PC-9 (cell line): ENCODE results near the gene MRC2. TPM values are rescaled to one million over a fixed set of nuclear protein-coding genes. Genes with fewer than 3 reads are reported as not detected.

Experiments
- BruUV-seq: library from RNA; stranded (reverse); fragments of 400-500 nt; replicated peaks from 2 replicates; lab custom pipeline; 2021; lab: Mats Ljungman, UMichigan
- CTCF ChIA-PET: fragments of 300-600 bp; sonication (Branson Sonifier 250); formaldehyde crosslinking; loops from one replicate; lab custom pipeline; 2022; ENCODE audit warnings: antibody characterized with exemption; lab: Charles Lee
- POLR2A ChIA-PET: fragments of 300-600 bp; sonication (Branson Sonifier 250); formaldehyde crosslinking; loops from one replicate; lab custom pipeline; 2022; ENCODE audit warnings: antibody characterized with exemption; ENCODE audit not compliant: unreplicated experiment; lab: Charles Lee
- DNase-seq, 2 experiments: peaks; one replicate each; pipeline versions ENCODE4 v3.0.0 to v3.0.0-alpha.2; 2015 to 2022; ENCODE audit warnings: mixed read lengths in 1 of 2
- H2AFZ ChIP-seq: fragments of 200-600 bp; sonication (generic); 2 replicates; pipeline ENCODE4 v1.8.1; 2017; ENCODE audit warnings: antibody characterized with exemption
- H3F3A ChIP-seq: fragments of 200-600 bp; sonication (generic); 2 replicates; pipeline ENCODE4 v1.8.1; 2017; ENCODE audit warnings: antibody characterized with exemption, mild to moderate bottlenecking, low read depth; ENCODE audit not compliant: insufficient read depth
- H3K27ac ChIP-seq: fragments of 200-600 bp; sonication (generic); 2 replicates; pipeline ENCODE4 v1.6.1; 2016; ENCODE audit warnings: mixed run types
- H3K27me3 ChIP-seq: fragments of 200-600 bp; sonication (generic); 2 replicates; pipeline ENCODE4 v1.6.1; 2016; ENCODE audit warnings: low read depth, mixed run types; ENCODE audit not compliant: insufficient read depth
- H3K36me3 ChIP-seq: fragments of 200-600 bp; sonication (generic); 2 replicates; pipeline ENCODE4 v1.6.1; 2016; ENCODE audit warnings: low read depth, mixed run types
- H3K4me1 ChIP-seq: fragments of 200-600 bp; sonication (generic); replicated peaks from 2 replicates; pipeline ENCODE4 v1.6.1; 2016; ENCODE audit warnings: mixed run types; ENCODE audit not compliant: insufficient read depth
- H3K4me2 ChIP-seq: fragments of 200-600 bp; sonication (generic); 2 replicates; pipeline ENCODE4 v1.6.1; 2017; ENCODE audit warnings: mixed run types
- H3K4me3 ChIP-seq: fragments of 200-600 bp; sonication (generic); 2 replicates; pipeline ENCODE4 v1.6.1; 2016; ENCODE audit warnings: mixed run types
- H3K79me2 ChIP-seq: fragments of 200-600 bp; sonication (generic); 2 replicates; pipeline ENCODE4 v1.6.1; 2017; ENCODE audit warnings: low read depth, mixed run types
- H3K9me2 ChIP-seq: fragments of 200-600 bp; sonication (generic); 2 replicates; pipeline ENCODE4 v1.8.1; 2017; ENCODE audit warnings: mild to moderate bottlenecking; ENCODE audit not compliant: insufficient read depth
- H3K9me3 ChIP-seq: fragments of 200-600 bp; sonication (generic); 2 replicates; pipeline ENCODE4 v1.8.1; 2016; ENCODE audit warnings: low read depth; ENCODE audit not compliant: insufficient read depth
- H4K20me1 ChIP-seq: fragments of 200-600 bp; sonication (generic); 2 replicates; pipeline ENCODE4 v1.8.1; 2017; ENCODE audit not compliant: insufficient read depth
- EZH2 ChIP-seq: fragments of 200-600 bp; sonication (generic); IDR thresholded peaks from 2 replicates; pipeline ENCODE4 v1.8.0; 2017; ENCODE audit warnings: antibody characterized with exemption, low read depth
- intact Hi-C: fragments of 100-400 bp; cut with micrococcal nuclease; formaldehyde crosslinking; loops from one replicate; pipeline ENCODE4 v1.10.0; 2022; ENCODE audit not compliant: unreplicated experiment
- total RNA-seq: library from RNA; stranded (reverse); gene quantifications from 2 replicates; pipeline ENCODE4 v1.2.3, GENCODE V29; 2021
- TF ChIP-seq, protein P1 (sequence below): fragments of 200-600 bp; sonication (generic); conservative IDR thresholded peaks from 2 replicates; pipeline ENCODE4 v1.6.1; 2017; ENCODE audit warnings: mixed run types, antibody characterized with exemption, mild to moderate bottlenecking, moderate library complexity

MRC2 gene
- total RNA-seq, 1 experiment from 2014 or later = 1.0 TPM

DNA sequence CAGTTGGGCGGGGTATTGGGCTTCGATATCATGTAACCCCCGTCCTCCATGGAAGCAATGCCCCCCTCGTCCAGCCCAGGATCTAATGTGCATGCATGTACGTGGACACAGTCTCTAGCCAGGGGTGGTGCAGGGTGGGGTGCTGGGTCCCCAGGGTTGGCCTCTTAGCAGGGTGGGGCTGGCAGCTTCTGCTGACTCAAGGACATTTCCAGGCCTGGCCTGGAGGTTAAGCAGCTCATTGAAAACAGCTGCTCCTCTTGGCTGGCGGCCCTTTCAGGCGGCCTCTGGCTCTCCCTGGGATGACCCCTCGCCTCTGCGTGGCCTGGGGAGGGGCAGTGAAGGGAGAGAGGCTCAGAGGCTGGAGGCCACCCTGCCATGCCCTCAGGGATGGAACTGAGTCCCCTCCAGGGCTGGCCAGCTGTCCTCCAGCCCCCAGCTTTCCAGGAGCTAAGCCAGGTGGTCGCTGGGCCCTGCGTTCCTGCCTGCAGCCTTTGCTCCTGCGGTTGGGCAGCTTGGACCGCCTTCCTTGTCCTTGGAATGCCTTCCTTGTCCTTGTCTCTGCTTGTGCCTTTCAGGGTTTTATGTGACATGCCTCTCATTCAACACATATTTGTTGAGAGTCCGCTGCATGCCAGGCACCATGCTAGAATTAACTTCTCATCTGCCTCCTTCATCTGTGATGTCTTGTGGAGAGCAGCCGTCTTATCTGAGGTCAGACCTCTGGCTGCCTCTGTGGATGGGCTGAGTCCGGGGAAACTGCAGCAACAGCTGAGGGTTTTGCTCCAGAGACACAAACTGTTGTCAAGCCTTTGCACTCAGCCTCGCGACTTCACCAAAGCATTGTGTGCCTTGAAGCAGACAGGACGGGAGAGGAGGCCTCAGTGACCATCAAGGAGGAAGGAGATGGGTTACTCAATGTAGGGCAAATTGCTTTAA is 26.6 kb downstream of the MRC2 start:
- TF ChIP-seq, protein P1, sequence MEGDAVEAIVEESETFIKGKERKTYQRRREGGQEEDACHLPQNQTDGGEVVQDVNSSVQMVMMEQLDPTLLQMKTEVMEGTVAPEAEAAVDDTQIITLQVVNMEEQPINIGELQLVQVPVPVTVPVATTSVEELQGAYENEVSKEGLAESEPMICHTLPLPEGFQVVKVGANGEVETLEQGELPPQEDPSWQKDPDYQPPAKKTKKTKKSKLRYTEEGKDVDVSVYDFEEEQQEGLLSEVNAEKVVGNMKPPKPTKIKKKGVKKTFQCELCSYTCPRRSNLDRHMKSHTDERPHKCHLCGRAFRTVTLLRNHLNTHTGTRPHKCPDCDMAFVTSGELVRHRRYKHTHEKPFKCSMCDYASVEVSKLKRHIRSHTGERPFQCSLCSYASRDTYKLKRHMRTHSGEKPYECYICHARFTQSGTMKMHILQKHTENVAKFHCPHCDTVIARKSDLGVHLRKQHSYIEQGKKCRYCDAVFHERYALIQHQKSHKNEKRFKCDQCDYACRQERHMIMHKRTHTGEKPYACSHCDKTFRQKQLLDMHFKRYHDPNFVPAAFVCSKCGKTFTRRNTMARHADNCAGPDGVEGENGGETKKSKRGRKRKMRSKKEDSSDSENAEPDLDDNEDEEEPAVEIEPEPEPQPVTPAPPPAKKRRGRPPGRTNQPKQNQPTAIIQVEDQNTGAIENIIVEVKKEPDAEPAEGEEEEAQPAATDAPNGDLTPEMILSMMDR = no peak
- no peak for TF ChIP-seq EZH2
- peaks cover 9% of the 10 kb centered on the region; the same call in 1 of the 2 replicates for H3K4me1 ChIP-seq
- H3K27me3 ChIP-seq = no peaks in the 10 kb centered on the region; the same call in 1 of the 2 replicates
- no peaks in the 10 kb centered on the region for H3K9me3 ChIP-seq
- H3K4me3 ChIP-seq = no peak overlapping the region
- H3K27ac ChIP-seq = no peak overlapping the region
- H3K79me2 ChIP-seq = no peaks in the 10 kb centered on the region
- no peaks in the 10 kb centered on the region for H3K9me2 ChIP-seq
- H2AFZ ChIP-seq = no peak overlapping the region
- H4K20me1 ChIP-seq = no peaks in the 10 kb centered on the region
- H3K4me2 ChIP-seq = no peak overlapping the region
- no peaks in the 10 kb centered on the region for H3K36me3 ChIP-seq
- ChIA-PET CTCF (interaction anchor here (0.6 kb wide), 1 partner anchor 694 kb away, joined by 3 read pairs; no protein-coding TSS in a partner anchor), POLR2A (no interaction called here)
- no TSS peak for BruUV-seq
- DNase-seq = no peak
- intact Hi-C loops = no loop called here
- no peaks in the 10 kb centered on the region for H3F3A ChIP-seq

DNA sequence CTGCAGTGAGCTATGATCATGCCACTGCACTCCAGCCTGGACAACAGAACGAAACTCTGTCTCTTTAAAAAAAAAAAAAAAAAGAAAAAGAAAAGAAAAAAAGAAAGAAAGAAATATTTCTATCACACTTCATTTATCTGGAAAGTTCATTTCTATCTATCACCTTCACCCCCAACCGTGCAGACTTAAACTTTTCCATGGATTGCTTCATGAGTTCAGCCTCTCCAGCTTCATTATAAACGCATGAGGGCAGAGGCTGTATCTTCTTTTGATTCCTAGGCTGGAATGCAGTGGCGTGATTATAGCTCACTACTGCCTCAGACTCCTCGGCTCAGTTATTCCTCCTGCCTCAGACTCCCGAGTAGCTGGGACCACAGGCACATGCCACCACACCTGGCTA is 28.2 kb downstream of the MRC2 start:
- POLR2A ChIA-PET = no interaction called here
- TF ChIP-seq, protein P1 = no peak
- TF ChIP-seq EZH2 = no peak
- no peaks in the 10 kb centered on the region for H3F3A ChIP-seq
- peaks cover 9% of the 10 kb centered on the region; the same call in 1 of the 2 replicates for H3K4me1 ChIP-seq
- no peaks in the 10 kb centered on the region for H3K79me2 ChIP-seq
- DNase-seq = no peak
- no TSS peak for BruUV-seq
- no peaks in the 10 kb centered on the region for H4K20me1 ChIP-seq
- H2AFZ ChIP-seq = no peak overlapping the region
- no peak overlapping the region for H3K4me3 ChIP-seq
- intact Hi-C loops = no loop called here
- no peak overlapping the region for H3K4me2 ChIP-seq
- no peaks in the 10 kb centered on the region for H3K36me3 ChIP-seq
- no peak overlapping the region for H3K27ac ChIP-seq
- CTCF ChIA-PET = no interaction called here
- H3K9me3 ChIP-seq = no peaks in the 10 kb centered on the region
- H3K27me3 ChIP-seq = no peaks in the 10 kb centered on the region; the same call in 1 of the 2 replicates
- no peaks in the 10 kb centered on the region for H3K9me2 ChIP-seq

DNA sequence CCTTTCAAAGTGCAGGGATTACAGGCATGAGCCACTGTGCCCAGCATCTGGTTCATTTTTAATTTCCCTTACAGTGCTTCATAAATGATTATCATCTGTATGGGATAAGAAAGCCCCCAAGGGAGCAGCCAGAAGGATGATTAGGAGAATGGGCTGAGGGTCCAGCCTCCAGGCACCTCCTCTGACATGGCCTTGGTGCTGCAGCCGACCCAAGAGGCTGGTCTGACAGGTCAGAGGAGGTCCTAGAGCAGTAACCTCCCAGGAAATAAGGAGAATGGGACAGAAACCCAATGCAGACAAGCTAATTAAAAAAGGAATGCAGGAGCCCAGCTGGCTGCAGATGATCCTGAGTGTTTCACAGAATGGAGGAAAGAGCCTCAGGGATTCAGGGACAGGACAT is 29.0 kb downstream of the MRC2 start:
- intact Hi-C loops = no loop called here
- Histone ChIP-seq H3K9me2 (no peaks in the 10 kb centered on the region), H3K4me3 (no peak overlapping the region), H3K4me1 (peaks cover 9% of the 10 kb centered on the region; the same call in 1 of the 2 replicates), H3K27ac (no peak overlapping the region), H3F3A (no peaks in the 10 kb centered on the region), H3K9me3 (no peaks in the 10 kb centered on the region), H3K79me2 (no peaks in the 10 kb centered on the region), H4K20me1 (no peaks in the 10 kb centered on the region), H3K27me3 (no peaks in the 10 kb centered on the region; the same call in 1 of the 2 replicates), H2AFZ (no peak overlapping the region), H3K4me2 (no peak overlapping the region), H3K36me3 (no peaks in the 10 kb centered on the region)
- no peak for TF ChIP-seq EZH2
- TF ChIP-seq, protein P1 = no peak
- no peak for DNase-seq
- POLR2A ChIA-PET = interaction anchor here (0.7 kb wide), 1 partner anchor 17 kb away, joined by 7 read pairs; no protein-coding TSS in a partner anchor
- no TSS peak for BruUV-seq
- CTCF ChIA-PET = no interaction called here
